ENCODE results near the gene RNF150. TPM values are rescaled to one million over a fixed set of nuclear protein-coding genes. Genes with fewer than 3 reads are reported as not detected.

Gene RNF150
- total and polyA plus RNA-seq, 8 donors = 0.31 to 88.1 (median 8.3) TPM

DNA sequence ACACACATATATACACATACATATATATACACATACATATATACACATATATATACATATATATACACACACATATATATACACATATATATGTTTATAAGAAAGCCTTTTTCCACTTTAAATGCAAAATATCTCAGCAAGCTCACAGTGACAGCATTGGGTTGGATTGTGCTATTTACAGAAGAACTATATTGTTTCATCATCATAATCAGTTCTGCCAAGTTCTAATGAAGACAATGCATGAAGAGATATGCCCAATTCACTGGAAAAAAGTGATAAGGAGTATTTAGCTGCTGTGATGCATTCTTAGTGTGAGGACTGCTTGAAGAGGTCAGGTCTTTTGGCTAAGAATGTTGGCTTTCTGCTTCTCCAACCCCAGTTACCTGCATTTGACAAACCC lies 54.4 kb downstream of the RNF150 start:
- Histone ChIP-seq H3K27me3 (no peaks in the 10 kb centered on the region), H3K4me1 (no peaks in the 10 kb centered on the region), H3K4me3 (no peak overlapping the region), H3K36me3 (no peaks in the 10 kb centered on the region), H3K27ac (peak overlapping the region in 1 of 5 donors; percentile 39), H3K9me3 (no peaks in the 10 kb centered on the region)
- peak in 1 of 2 donors; percentile 10 for DNase-seq
- TF ChIP-seq POLR2AphosphoS5 (IDR thresholded peaks at IDR 0.05) = no peak
- TF ChIP-seq POLR2A (IDR thresholded peaks at IDR 0.05) = no peak
- TF ChIP-seq, protein P1, sequence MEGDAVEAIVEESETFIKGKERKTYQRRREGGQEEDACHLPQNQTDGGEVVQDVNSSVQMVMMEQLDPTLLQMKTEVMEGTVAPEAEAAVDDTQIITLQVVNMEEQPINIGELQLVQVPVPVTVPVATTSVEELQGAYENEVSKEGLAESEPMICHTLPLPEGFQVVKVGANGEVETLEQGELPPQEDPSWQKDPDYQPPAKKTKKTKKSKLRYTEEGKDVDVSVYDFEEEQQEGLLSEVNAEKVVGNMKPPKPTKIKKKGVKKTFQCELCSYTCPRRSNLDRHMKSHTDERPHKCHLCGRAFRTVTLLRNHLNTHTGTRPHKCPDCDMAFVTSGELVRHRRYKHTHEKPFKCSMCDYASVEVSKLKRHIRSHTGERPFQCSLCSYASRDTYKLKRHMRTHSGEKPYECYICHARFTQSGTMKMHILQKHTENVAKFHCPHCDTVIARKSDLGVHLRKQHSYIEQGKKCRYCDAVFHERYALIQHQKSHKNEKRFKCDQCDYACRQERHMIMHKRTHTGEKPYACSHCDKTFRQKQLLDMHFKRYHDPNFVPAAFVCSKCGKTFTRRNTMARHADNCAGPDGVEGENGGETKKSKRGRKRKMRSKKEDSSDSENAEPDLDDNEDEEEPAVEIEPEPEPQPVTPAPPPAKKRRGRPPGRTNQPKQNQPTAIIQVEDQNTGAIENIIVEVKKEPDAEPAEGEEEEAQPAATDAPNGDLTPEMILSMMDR (IDR thresholded peaks at IDR 0.05) = no peak
- TF ChIP-seq EP300 (IDR thresholded peaks at IDR 0.05) = no peak
- intact Hi-C loops (cut with DNase I; ENCODE audit: low total_unique reads) = no loop called here

DNA sequence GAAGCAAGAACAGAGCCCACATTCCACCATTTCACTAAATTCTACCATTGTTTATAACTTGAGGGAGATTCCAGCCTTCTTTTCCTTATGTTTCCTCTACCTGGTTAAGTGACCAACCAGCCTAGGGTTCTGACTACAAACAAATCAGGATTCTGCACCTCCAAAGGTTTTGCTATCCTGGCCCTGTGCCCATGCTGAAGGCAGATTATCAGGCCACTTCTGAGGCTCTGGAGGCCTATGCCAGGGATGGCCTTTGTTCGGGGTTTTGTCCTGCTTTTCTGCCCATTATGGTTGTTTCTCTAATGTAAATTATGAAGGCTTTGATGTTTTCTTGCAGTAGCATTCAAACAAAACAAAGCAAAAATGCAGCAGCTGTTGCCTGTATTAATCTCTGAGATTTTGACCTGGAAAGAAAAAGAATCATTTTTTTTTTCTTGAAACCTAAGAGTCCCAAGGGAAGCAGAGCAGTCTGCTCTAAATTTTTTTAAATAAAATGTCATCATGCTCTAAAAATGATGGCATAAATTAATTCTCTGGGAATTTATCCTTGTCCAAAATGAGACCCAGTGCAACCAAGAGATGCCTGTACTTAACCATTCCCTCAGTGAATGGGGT lies 55.6 kb downstream of the RNF150 start:
- H3K4me3 ChIP-seq = no peak overlapping the region
- H3K9me3 ChIP-seq = no peaks in the 10 kb centered on the region
- WGBS, 5 donors = 43 to 73% (median 56%) methylated on average over 1 of the region's 1 CpG
- no peaks in the 10 kb centered on the region for H3K36me3 ChIP-seq
- intact Hi-C loops (cut with DNase I; ENCODE audit: low total_unique reads) = no loop called here
- H3K4me1 ChIP-seq = no peaks in the 10 kb centered on the region
- TF ChIP-seq EP300 (IDR thresholded peaks at IDR 0.05) = no peak
- TF ChIP-seq, protein P1 (IDR thresholded peaks at IDR 0.05) = no peak
- TF ChIP-seq POLR2A (IDR thresholded peaks at IDR 0.05) = no peak
- TF ChIP-seq POLR2AphosphoS5 (IDR thresholded peaks at IDR 0.05) = no peak
- H3K27ac ChIP-seq = no peak overlapping the region
- no peaks in the 10 kb centered on the region for H3K27me3 ChIP-seq
- peak in 1 of 2 donors; percentile 5 for DNase-seq

DNA sequence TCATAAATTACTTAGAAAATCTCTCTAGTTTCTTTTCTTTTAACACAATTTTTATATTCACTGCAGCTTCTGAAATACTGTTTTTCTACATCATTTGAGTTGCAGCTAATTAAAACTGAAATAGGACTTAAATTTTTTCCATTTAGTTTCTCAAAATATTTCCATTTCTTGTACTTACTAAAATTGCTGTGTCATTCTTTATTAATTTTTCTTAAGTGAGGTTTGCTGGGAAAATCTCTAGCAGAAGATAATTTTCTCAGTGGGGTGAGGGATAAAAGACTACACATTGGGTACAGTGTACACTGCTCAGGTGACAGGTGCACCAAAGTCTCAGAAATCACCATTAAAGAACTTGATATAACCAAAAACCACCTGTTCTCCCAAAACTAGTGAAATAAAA lies 57.7 kb downstream of the RNF150 start:
- no peak overlapping the region for H3K27ac ChIP-seq
- intact Hi-C loops (cut with DNase I; ENCODE audit: low total_unique reads) = no loop called here
- H3K4me3 ChIP-seq = no peak overlapping the region
- H3K36me3 ChIP-seq = no peaks in the 10 kb centered on the region
- no peaks in the 10 kb centered on the region for H3K27me3 ChIP-seq
- DNase-seq = no peak
- H3K9me3 ChIP-seq = no peaks in the 10 kb centered on the region
- H3K4me1 ChIP-seq = no peaks in the 10 kb centered on the region
- no peak for TF ChIP-seq POLR2A (IDR thresholded peaks at IDR 0.05)
- TF ChIP-seq, protein P1 (IDR thresholded peaks at IDR 0.05) = no peak
- TF ChIP-seq POLR2AphosphoS5 (IDR thresholded peaks at IDR 0.05) = no peak
- TF ChIP-seq EP300 (IDR thresholded peaks at IDR 0.05) = no peak

DNA sequence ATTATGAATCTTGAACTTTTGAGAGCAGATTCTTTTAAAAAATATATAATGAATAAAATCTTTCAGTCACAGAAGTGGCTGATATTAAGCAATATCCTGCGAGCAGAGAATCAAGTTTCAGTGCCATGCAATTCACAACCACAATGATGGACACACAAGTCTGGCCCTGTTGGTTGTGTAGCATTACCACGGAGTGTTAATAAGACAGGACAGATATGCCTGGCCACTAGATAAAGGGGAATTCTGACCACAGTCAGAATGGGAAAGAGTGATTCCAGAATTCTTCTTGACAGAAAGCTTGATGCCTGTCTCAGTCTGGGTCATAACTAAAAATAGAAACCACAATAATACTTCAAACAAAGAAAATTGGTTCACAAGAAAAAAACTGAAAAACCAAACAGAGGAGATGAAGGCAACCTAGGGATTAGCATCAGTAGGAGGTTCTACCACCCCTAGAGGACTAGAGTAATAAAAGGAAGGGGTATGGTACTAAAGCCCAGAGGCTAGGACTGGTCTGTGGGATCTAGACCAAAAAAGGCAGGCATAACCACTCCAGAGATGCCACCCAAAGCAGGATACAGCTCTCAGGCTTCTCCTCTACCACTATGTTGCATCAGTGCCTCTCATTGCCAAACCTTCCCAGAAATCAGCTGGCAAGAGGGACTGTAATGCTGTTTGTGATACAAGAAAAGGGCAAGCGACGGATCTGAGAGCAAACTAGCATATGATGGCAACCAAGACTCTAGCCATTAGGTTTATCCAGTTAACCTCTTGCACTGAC lies 59.0 kb downstream of the RNF150 start:
- Histone ChIP-seq H3K36me3 (no peaks in the 10 kb centered on the region), H3K9me3 (no peaks in the 10 kb centered on the region), H3K27ac (no peak overlapping the region), H3K4me3 (no peak overlapping the region), H3K27me3 (no peaks in the 10 kb centered on the region), H3K4me1 (no peaks in the 10 kb centered on the region)
- 81 to 89% (median 86%) methylated on average over 4 of the region's 4 CpGs for whole genome bisulfite sequencing, 5 donors
- TF ChIP-seq EP300 (IDR thresholded peaks at IDR 0.05) = no peak
- TF ChIP-seq POLR2A (IDR thresholded peaks at IDR 0.05) = no peak
- TF ChIP-seq, protein P1 (IDR thresholded peaks at IDR 0.05) = no peak
- no peak for TF ChIP-seq POLR2AphosphoS5 (IDR thresholded peaks at IDR 0.05)
- intact Hi-C loops (cut with DNase I; ENCODE audit: low total_unique reads) = no loop called here
- no peak for DNase-seq

Data from stomach (tissue), 9 donors.